Measurements from ENCODE around the gene SYT14. TPM values are rescaled to one million over a fixed set of nuclear protein-coding genes. Genes with fewer than 3 reads are reported as not detected.

SYT14 gene
- total and polyA plus RNA-seq, 2 experiments from 2014 or later: 0.09 to 0.36 TPM

DNA sequence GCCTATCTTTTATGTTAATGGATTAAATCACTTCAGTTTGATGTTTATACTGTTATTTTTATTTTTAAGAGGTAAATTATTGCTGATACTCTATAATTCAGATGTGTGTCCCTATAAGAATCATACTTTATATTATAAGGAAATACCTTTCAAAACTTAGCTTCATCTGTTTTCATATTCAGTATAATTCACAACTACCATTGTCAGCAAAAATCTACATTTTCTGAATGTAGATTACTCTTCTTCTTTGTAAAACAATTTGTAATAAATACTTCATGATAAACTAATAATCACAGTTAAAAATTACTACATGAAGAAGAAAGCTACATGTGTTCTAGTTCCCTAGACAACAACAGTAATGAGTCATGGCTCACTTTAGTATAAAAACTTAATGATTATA, 179.2 kb downstream of the SYT14 start:
- no peaks in the 10 kb centered on the region for H3K27me3 ChIP-seq
- no peak overlapping the region for H3K27ac ChIP-seq
- TF ChIP-seq, protein P1, sequence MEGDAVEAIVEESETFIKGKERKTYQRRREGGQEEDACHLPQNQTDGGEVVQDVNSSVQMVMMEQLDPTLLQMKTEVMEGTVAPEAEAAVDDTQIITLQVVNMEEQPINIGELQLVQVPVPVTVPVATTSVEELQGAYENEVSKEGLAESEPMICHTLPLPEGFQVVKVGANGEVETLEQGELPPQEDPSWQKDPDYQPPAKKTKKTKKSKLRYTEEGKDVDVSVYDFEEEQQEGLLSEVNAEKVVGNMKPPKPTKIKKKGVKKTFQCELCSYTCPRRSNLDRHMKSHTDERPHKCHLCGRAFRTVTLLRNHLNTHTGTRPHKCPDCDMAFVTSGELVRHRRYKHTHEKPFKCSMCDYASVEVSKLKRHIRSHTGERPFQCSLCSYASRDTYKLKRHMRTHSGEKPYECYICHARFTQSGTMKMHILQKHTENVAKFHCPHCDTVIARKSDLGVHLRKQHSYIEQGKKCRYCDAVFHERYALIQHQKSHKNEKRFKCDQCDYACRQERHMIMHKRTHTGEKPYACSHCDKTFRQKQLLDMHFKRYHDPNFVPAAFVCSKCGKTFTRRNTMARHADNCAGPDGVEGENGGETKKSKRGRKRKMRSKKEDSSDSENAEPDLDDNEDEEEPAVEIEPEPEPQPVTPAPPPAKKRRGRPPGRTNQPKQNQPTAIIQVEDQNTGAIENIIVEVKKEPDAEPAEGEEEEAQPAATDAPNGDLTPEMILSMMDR (IDR thresholded peaks at IDR 0.05; ENCODE audit: low read depth, low read length): no peak
- no peaks in the 10 kb centered on the region for H3K4me1 ChIP-seq (ENCODE audit: low read depth)
- no peak overlapping the region for H3K4me3 ChIP-seq
- no peak for DNase-seq (ENCODE audit: low read depth in 1 of 2, low spot score in 1 of 2)
- no peaks in the 10 kb centered on the region for H3K36me3 ChIP-seq
- no peaks in the 10 kb centered on the region for H3K9me3 ChIP-seq (ENCODE audit: low read depth)

DNA sequence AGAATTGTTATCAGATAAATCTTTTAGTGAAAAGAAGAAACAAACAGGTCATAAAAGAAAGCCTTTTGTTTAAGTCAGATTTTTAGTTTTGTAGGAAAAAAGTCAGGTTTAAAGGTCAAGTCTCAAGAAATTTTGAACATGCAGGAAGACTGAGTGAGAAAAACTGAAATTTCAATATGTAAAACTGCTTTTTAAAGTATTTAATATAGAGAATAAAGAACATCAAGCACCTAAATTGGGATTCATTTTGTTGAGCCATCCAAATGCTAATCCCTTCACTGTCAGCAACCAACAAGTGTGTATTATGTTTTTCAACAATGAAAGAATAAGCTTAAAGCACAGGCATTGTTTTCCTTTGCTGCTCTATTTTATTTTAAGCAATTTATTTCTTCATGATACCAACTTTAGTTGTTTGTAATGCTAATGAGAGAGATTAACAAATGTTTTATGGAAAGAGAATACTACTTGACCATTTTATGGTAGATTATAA, 179.7 kb downstream of the SYT14 start:
- Histone ChIP-seq H3K27ac (no peak overlapping the region), H3K4me1 (ENCODE audit: low read depth) (no peaks in the 10 kb centered on the region), H3K4me3 (no peak overlapping the region), H3K27me3 (no peaks in the 10 kb centered on the region), H3K9me3 (ENCODE audit: low read depth) (no peaks in the 10 kb centered on the region), H3K36me3 (no peaks in the 10 kb centered on the region)
- no peak for DNase-seq (ENCODE audit: low read depth in 1 of 2, low spot score in 1 of 2)
- TF ChIP-seq, protein P1 (IDR thresholded peaks at IDR 0.05; ENCODE audit: low read depth, low read length): no peak

DNA sequence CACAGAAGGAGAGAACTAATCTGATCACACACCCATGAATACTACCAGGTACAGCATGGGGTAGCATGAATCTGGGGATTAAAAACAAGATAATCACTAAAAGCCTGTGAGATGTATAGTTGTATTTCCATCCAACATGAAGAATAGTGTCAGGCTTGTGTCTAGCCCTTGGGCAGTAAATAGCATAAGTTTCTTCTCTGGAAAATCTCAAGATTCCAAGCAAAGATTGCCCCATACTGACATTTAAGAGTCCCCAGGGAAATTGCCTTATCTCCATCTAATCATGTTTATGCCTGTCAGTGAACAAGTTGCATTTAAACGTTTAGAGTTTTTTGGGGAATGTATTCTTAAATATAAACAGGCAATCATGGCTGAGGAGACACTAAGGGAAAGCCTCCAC, 185.4 kb downstream of the SYT14 start:
- Histone ChIP-seq H3K27ac (no peak overlapping the region), H3K9me3 (ENCODE audit: low read depth) (no peaks in the 10 kb centered on the region), H3K36me3 (no peaks in the 10 kb centered on the region), H3K4me3 (no peak overlapping the region), H3K4me1 (ENCODE audit: low read depth) (no peaks in the 10 kb centered on the region), H3K27me3 (no peaks in the 10 kb centered on the region)
- TF ChIP-seq, protein P1 (IDR thresholded peaks at IDR 0.05; ENCODE audit: low read depth, low read length): no peak
- no peak for DNase-seq (ENCODE audit: low read depth in 1 of 2, low spot score in 1 of 2)

DNA sequence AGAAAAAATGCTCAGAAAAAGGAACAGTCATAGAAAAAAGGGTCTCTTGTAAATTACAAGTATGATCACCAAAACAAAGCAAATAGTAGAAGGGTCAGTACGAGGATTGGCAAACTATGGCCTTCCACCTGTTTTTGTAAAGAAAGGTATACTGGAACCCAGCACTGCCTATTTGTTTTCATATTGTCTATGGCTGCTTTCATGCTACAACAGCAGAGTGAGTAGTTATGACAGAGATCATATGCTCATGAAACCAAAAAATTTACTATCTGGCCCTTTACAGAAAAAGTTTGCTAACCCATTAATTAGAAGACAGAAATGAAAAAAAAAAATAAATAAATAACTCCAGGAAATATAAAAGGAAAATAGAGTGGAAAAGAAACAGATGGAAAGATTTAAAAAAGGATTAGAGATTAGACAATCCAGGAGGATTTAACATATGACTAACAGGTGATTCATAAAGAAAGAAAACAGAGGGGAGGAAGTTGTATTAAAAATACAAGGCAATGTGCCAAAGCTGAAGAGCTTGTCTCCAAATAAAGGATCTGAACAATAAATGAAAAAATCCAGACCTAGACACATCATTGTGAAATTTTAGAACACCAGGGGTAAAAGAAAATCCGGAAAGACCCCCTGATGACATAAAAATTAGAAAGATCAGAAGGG, 186.0 kb downstream of the SYT14 start:
- H3K27ac ChIP-seq: no peak overlapping the region
- TF ChIP-seq, protein P1 (IDR thresholded peaks at IDR 0.05; ENCODE audit: low read depth, low read length): no peak
- H3K4me3 ChIP-seq: no peak overlapping the region
- no peaks in the 10 kb centered on the region for H3K27me3 ChIP-seq
- H3K4me1 ChIP-seq (ENCODE audit: low read depth): no peaks in the 10 kb centered on the region
- H3K9me3 ChIP-seq (ENCODE audit: low read depth): no peaks in the 10 kb centered on the region
- H3K36me3 ChIP-seq: no peaks in the 10 kb centered on the region
- DNase-seq (ENCODE audit: low read depth in 1 of 2, low spot score in 1 of 2): peak in 1 of 2 donors; percentile 17

DNA sequence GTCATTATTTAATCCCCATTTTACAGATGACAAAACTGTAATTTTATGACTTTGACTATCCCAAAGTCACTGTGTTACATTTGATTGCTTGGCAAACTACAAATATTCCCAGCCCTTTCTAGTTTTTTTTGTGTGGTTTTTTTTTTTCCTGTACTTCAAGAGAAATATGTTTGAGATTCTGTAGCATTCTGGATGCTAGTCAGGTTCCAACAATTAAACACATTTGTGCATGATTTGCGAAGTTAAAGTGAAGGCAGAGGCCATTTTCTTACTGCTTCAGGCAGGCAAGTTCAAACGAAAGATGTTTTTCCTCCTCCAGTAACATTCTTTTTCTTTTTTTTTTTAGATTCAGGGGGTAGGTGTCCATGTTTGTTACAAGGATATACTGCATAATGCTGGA, 186.7 kb downstream of the SYT14 start:
- no peaks in the 10 kb centered on the region for H3K9me3 ChIP-seq (ENCODE audit: low read depth)
- H3K27ac ChIP-seq: no peak overlapping the region
- H3K4me1 ChIP-seq (ENCODE audit: low read depth): no peaks in the 10 kb centered on the region
- H3K36me3 ChIP-seq: no peaks in the 10 kb centered on the region
- H3K27me3 ChIP-seq: no peaks in the 10 kb centered on the region
- DNase-seq (ENCODE audit: low read depth in 1 of 2, low spot score in 1 of 2): no peak
- H3K4me3 ChIP-seq: no peak overlapping the region
- TF ChIP-seq, protein P1 (IDR thresholded peaks at IDR 0.05; ENCODE audit: low read depth, low read length): no peak
